AG09319 (cell line): ENCODE measurements around the gene ZNF280B.
"Not testable (repeated sequence)": the region's sequence is repeated elsewhere in the genome, so short reads cannot be mapped to it uniquely, and the experiment has no call there.

Source experiments
- DNase-seq: peaks from one replicate; pipeline ENCODE4 v3.0.0-alpha.2; 2010; ENCODE audit warnings: low read depth; ENCODE audit errors: extremely low read depth
- TF ChIP-seq, protein P1 (sequence below): IDR thresholded peaks from 2 replicates; pipeline ENCODE4 v1.5.1; 2011; ENCODE audit warnings: low read depth, mild to moderate bottlenecking, inconsistent platforms, low read length, moderate library complexity

Gene ZNF280B

GRCh38 chr22:22523494-22523893 lies 15.0 kb upstream of the ZNF280B start:
- DNase-seq, result no peak
- TF ChIP-seq, protein P1, sequence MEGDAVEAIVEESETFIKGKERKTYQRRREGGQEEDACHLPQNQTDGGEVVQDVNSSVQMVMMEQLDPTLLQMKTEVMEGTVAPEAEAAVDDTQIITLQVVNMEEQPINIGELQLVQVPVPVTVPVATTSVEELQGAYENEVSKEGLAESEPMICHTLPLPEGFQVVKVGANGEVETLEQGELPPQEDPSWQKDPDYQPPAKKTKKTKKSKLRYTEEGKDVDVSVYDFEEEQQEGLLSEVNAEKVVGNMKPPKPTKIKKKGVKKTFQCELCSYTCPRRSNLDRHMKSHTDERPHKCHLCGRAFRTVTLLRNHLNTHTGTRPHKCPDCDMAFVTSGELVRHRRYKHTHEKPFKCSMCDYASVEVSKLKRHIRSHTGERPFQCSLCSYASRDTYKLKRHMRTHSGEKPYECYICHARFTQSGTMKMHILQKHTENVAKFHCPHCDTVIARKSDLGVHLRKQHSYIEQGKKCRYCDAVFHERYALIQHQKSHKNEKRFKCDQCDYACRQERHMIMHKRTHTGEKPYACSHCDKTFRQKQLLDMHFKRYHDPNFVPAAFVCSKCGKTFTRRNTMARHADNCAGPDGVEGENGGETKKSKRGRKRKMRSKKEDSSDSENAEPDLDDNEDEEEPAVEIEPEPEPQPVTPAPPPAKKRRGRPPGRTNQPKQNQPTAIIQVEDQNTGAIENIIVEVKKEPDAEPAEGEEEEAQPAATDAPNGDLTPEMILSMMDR, result no peak

GRCh38 chr22:22521631-22522030 lies 13.1 kb upstream of the ZNF280B start:
- TF ChIP-seq, protein P1, result no peak
- DNase-seq, result no peak

GRCh38 chr22:22520667-22521602 lies 12.4 kb upstream of the ZNF280B start:
- DNase-seq, result no peak
- TF ChIP-seq, protein P1, result no peak

DNA sequence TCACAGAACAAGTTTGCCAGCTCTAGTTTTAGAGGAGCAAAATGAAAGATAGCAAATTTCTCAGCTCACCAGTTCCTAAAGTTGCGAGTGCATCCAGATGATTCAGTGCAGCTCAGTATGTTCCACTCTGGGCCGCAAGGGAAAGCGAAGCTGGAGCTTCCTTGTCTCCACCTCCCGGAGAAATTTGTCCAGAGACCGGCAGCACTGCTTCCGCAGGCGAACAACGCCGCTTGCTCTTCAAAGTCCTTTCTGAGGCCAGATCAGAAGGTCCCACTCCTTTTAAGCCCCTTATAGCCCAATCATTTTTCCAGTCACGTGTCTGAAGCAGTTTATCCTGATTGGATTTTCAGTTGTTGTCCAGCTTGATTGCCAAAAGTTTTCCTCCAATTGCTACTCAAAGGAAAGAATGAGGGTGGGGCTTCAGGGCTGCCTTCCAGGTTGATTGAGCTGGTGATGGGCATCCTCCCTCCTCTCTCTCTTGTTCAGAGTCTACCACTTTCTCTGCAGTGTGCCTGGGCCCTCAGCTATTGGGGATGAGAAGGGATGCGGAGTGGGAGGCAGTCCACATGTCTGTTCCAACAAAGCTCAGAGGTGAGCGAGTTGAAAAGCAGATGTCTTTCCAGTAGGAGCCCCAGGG lies 11.6 kb upstream of the ZNF280B start, which contains the start of gene ZNF280A:
ZNF280A (minus strand) TSS at position 251 of the 637 bp plus-strand sequence. CDS start 4,640 bp downstream, outside the sequence.
- TF ChIP-seq, protein P1, result no peak
- DNase-seq, result no peak

DNA sequence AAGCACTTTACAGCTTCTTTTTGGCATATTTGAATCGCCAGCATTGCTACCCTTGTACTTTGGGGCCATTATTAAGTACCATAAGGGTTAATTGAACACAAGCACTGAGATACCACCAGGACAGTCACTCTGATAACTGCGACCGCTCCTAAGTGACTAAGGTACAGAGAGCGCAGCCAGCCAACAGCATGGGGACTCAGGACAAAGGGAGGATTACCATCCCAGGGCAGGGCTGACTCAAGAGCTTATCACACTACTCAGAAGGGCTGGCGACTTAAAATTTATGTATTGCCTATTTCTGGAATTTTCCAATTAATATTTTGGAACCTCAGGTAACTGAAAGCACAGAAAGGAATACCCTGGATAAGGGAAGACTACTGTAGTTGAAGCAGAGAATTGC lies 11.0 kb upstream of the ZNF280B start:
- no peak for DNase-seq
- TF ChIP-seq, protein P1, result no peak

DNA sequence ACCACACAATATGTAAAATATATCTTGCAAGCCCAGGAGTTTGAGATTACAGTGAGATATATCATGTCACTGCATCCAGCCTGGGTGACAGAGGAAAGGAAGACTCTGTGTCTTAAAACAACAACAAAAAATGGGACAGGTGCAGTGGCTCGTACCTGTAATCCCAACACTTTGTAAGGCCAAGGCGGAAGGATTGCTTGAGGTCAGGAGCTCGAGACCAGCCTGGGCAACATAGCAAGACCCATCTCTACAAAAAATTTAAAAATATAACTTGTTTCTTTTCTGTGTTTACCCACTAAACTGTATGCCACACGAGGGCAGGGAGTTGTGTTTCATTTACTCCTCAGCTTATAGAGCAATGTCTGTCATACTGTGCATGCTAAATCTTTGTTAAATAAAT lies 8.4 kb upstream of the ZNF280B start:
- DNase-seq, result no peak
- TF ChIP-seq, protein P1, result no peak

GRCh38 chr22:22515890-22516289 lies 7.3 kb upstream of the ZNF280B start:
- no peak for DNase-seq
- TF ChIP-seq, protein P1, result no peak

- DNase-seq, result not testable (repeated sequence)
Measured at GRCh38 chr22:22514431-22514830, 5.9 kb upstream of the ZNF280B start.
